GM19372 (cell line): ENCODE data around the gene ALG14.
A peak's percentile ranks its signal among the peaks of the same experiment; 100 is the strongest.

Experiments
- ATAC-seq: cut with Tn5 transposase; IDR thresholded peaks from one replicate; pipeline ENCODE4 v1.9.1; 2021; ENCODE audit warnings: mild to moderate bottlenecking, low read depth, moderate library complexity; ENCODE audit not compliant: unreplicated experiment

The ALG14 gene

GRCh38 chr1:94935476-94935875 lies 137.3 kb downstream of the ALG14 start:
- ATAC-seq, result no peak

GRCh38 chr1:94935034-94935433 lies 137.7 kb downstream of the ALG14 start:
- ATAC-seq, result no peak

- no peak for ATAC-seq
Observed at GRCh38 chr1:94934551-94934950, 138.2 kb downstream of the ALG14 start.

GRCh38 chr1:94931254-94931841 lies 141.4 kb downstream of the ALG14 start:
- no peak for ATAC-seq

GRCh38 chr1:94929351-94930217 lies 143.2 kb downstream of the ALG14 start:
- no peak for ATAC-seq

GRCh38 chr1:94928293-94928939 lies 144.3 kb downstream of the ALG14 start:
- ATAC-seq, result no peak

- ATAC-seq, result peak; percentile 7
Observed at GRCh38 chr1:94927405-94928175, 145.2 kb downstream of the ALG14 start.

- ATAC-seq, result peak; percentile 83
Observed at GRCh38 chr1:94926915-94927404, 145.8 kb downstream of the ALG14 start, which contains the start of gene CNN3. Gene CNN3 (minus strand): TSS chr1:94927110. CDS start chr1:94926894, 216 bp downstream.

GRCh38 chr1:94926126-94926914 lies 146.4 kb downstream of the ALG14 start:
- ATAC-seq, result peak; percentile 23

- no peak for ATAC-seq
Observed at GRCh38 chr1:94925561-94926125, 147.1 kb downstream of the ALG14 start.

- ATAC-seq, result no peak
Observed at GRCh38 chr1:94925004-94925403, 147.7 kb downstream of the ALG14 start.
